Tibial artery (tissue), 4 donors: ENCODE measurements around the gene PDE4B.

Source experiments
- DNase-seq, 2 donors: peaks; one replicate each; pipeline ENCODE4 v3.0.0-alpha.2; 2019
- H3K27ac ChIP-seq, 2 donors: fragments of 200-600 bp; sonication (generic) in 1 of 2; 1 replicate in 1 of 2; 2 replicates in 1 of 2; pipeline ENCODE4 v1.5.1; 2018 to 2019; ENCODE audit warnings: mild to moderate bottlenecking in 1 of 2
- H3K27me3 ChIP-seq, 2 donors: fragments of 200-600 bp; sonication (generic) in 1 of 2; one replicate each; pipeline versions ENCODE4 v1.5.1 to v1.6.0; 2016 to 2019
- H3K36me3 ChIP-seq, 3 donors: fragments of 200-600 bp; sonication (generic) in 2 of 3; one replicate each; pipeline ENCODE4 v1.5.1; 2016 to 2019; ENCODE audit warnings: mild to moderate bottlenecking in 2 of 3
- H3K4me1 ChIP-seq, 4 donors: fragments of 200-600 bp; sonication (generic) in 2 of 4; 1 replicate in 3 of 4; 2 replicates in 1 of 4; pipeline ENCODE4 v1.5.1; 2016 to 2019
- H3K4me3 ChIP-seq, 2 donors: fragments of 200-600 bp; sonication (generic) in 1 of 2; 1 replicate in 1 of 2; 2 replicates in 1 of 2; pipeline ENCODE4 v1.5.1; 2018 to 2019; ENCODE audit warnings: mild to moderate bottlenecking in 2 of 2
- H3K9me3 ChIP-seq, 3 donors: fragments of 200-600 bp; sonication (generic) in 1 of 3; one replicate each; pipeline ENCODE4 v1.5.1; 2016 to 2019
- intact Hi-C: fragments of 100-400 bp; cut with DNase I; formaldehyde crosslinking; loops from one replicate; pipeline ENCODE4 v1.15.0; 2023; ENCODE audit warnings: low total_unique reads
- TF ChIP-seq, protein P1 (sequence below), 2 experiments: fragments of 200-600 bp in 1 of 2; fragments of 450-650 bp in 1 of 2; IDR thresholded peaks; one replicate each; pipeline ENCODE4 v1.5.1; 2017 to 2019; ENCODE audit warnings: antibody characterized with exemption in 2 of 2, mild to moderate bottlenecking in 1 of 2, moderate library complexity in 1 of 2

Gene PDE4B

DNA sequence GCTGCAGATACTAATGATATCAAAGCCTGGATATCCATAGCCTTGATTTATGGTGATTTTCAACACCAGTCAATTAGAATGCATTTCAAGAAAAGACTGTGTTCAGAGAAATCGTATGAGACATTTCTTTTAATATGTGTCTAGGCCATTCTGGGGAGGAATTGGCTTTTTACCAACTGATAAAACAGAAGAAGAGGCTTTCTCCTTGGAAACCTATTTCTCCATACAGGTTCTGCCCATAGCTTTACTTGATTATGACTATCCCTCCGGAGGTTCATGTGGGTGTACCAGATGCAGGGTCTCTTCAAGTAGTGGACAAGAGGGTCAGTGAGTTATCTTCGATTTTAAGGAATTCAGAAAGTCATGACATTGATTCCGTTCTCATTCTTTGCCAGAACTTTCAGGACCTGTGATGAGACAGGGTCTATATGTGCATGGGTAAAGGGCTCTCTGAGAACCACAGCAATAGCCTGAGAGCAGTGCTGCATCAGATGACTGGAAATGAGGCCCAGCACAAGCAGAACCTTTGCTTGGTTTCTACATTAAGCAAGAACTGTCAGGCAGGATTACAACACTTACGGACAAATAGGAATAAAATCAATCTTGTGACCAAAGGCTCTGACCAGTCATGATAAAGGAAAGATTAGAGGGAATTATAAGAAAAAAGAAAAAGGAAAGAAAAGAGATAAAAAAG, 477.6 kb downstream of the PDE4B start:
- TF ChIP-seq, protein P1, sequence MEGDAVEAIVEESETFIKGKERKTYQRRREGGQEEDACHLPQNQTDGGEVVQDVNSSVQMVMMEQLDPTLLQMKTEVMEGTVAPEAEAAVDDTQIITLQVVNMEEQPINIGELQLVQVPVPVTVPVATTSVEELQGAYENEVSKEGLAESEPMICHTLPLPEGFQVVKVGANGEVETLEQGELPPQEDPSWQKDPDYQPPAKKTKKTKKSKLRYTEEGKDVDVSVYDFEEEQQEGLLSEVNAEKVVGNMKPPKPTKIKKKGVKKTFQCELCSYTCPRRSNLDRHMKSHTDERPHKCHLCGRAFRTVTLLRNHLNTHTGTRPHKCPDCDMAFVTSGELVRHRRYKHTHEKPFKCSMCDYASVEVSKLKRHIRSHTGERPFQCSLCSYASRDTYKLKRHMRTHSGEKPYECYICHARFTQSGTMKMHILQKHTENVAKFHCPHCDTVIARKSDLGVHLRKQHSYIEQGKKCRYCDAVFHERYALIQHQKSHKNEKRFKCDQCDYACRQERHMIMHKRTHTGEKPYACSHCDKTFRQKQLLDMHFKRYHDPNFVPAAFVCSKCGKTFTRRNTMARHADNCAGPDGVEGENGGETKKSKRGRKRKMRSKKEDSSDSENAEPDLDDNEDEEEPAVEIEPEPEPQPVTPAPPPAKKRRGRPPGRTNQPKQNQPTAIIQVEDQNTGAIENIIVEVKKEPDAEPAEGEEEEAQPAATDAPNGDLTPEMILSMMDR (IDR thresholded peaks at IDR 0.05) = no peak
- Histone ChIP-seq H3K4me3 (no peak overlapping the region), H3K27ac (peak overlapping the region; percentile 67 to 79), H3K4me1 (peaks cover 0 to 54% (median 30%) of the 10 kb centered on the region in 4 donors), H3K36me3 (no peaks in the 10 kb centered on the region), H3K27me3 (no peaks in the 10 kb centered on the region), H3K9me3 (no peaks in the 10 kb centered on the region)
- intact Hi-C loops = no loop called here
- peak in 1 of 2 donors; percentile 61 for DNase-seq

DNA sequence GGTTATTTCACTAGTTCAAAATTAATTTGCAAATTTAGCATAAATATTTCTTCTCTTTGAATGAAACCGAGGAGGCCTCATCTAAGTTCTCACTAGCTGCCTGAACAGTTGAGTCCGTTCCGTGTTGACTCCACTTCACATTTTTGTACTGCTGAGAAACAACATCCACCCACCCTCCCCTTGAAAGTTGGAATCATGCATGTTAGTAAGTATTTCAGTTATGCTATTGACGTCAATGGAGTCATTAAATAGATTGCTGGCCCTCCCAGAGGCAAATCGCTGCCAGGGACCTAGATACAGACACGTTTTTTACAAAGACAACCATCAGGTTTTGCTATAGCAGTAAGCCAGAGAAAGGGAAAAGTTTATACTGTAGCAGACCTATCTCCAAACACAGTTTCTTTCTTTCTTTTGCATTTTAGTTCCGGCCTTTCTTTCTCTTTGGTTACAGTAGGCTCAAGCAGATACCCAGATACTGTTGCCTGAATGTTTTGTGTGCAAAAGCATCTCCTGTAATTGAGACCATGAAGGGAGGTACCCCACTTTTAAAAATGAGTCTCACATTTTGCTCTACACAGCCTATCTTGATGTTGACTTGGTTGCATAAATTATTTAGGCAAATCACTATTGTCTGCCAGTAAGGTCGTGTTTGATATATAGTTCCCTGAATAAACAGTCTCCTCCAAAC, 478.7 kb downstream of the PDE4B start:
- TF ChIP-seq, protein P1 (IDR thresholded peaks at IDR 0.05) = no peak
- no peaks in the 10 kb centered on the region for H3K27me3 ChIP-seq
- no peaks in the 10 kb centered on the region for H3K36me3 ChIP-seq
- H3K27ac ChIP-seq = peak overlapping the region; percentile 79 to 82
- intact Hi-C loops = no loop called here
- peaks cover 0 to 64% (median 39%) of the 10 kb centered on the region in 4 donors for H3K4me1 ChIP-seq
- no peaks in the 10 kb centered on the region for H3K9me3 ChIP-seq
- peak; percentile 87 to 92 for DNase-seq
- peak overlapping the region; percentile 14 to 19 for H3K4me3 ChIP-seq

DNA sequence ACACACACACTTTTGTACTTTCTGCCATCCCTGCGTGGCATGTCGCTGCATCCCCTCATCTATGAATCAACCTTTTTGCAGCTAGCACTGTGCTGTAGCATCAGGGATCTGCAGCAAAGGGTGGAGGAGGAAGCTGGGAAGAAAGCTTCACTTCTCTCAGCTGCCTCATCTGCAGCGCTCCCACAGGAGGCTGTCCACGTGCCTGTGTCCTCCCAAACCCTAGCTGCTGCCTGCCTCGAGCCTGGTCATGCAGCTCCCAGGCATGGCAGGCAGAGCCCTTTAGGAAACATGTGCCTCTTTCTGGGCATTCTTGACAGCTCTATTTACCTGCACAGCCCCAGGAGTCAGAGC, 479.2 kb downstream of the PDE4B start:
- DNase-seq = peak; percentile 60 to 84
- no peaks in the 10 kb centered on the region for H3K27me3 ChIP-seq
- H3K36me3 ChIP-seq = no peaks in the 10 kb centered on the region
- peak overlapping the region; percentile 14 to 19 for H3K4me3 ChIP-seq
- intact Hi-C loops = no loop called here
- H3K9me3 ChIP-seq = no peaks in the 10 kb centered on the region
- TF ChIP-seq, protein P1 (IDR thresholded peaks at IDR 0.05) = no peak
- peak overlapping the region; percentile 79 to 82 for H3K27ac ChIP-seq
- H3K4me1 ChIP-seq = peaks cover 0 to 64% (median 39%) of the 10 kb centered on the region in 4 donors

DNA sequence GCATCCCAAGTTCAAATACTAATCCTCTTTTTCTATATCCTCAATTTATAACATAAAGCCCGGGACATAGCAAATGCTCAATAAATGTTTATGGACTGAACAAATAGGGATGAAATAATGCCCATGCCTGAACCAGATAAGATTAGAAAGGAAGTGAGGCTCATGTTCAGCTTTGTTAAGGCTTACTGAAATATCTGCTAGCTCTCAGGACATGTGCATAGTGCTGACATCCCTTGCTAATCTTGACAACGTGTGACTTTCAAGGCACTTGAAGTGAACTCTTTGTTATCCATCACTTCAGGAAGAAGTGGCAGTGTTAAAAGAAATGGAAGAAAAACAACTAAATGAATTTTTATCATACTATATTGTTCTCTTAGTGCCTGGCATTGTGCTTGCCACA, 481.0 kb downstream of the PDE4B start:
- H3K9me3 ChIP-seq = no peaks in the 10 kb centered on the region
- H3K4me3 ChIP-seq = no peak overlapping the region
- no peak for DNase-seq
- no peaks in the 10 kb centered on the region for H3K27me3 ChIP-seq
- intact Hi-C loops = no loop called here
- H3K27ac ChIP-seq = peak overlapping the region; percentile 79 to 82
- TF ChIP-seq, protein P1 (IDR thresholded peaks at IDR 0.05) = no peak
- no peaks in the 10 kb centered on the region for H3K36me3 ChIP-seq
- H3K4me1 ChIP-seq = peaks cover 0 to 65% (median 48%) of the 10 kb centered on the region in 4 donors

DNA sequence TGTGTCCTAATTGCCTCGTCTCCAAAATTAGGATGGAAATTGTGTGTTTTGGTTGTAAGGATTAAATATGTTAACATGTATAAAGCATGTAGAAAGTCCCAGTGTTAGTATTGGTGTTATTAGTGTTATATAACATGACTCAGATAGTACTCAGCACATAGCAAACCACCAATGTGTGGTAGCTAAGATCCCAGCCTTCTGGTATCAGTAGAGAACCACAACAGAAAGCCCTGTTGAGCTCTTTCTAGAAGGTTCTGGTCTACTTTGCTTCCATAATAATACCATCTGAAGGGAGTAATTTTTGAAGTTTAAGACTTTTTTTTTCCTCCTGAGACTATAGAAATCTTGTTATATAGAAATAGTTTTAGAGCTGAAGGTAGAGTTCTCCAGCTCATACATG, 481.9 kb downstream of the PDE4B start:
- H3K4me3 ChIP-seq = no peak overlapping the region
- TF ChIP-seq, protein P1 (IDR thresholded peaks at IDR 0.05) = no peak
- peaks cover 0 to 60% (median 49%) of the 10 kb centered on the region in 4 donors for H3K4me1 ChIP-seq
- no peaks in the 10 kb centered on the region for H3K27me3 ChIP-seq
- no peaks in the 10 kb centered on the region for H3K36me3 ChIP-seq
- no peaks in the 10 kb centered on the region for H3K9me3 ChIP-seq
- DNase-seq = no peak
- peak overlapping the region; percentile 79 to 82 for H3K27ac ChIP-seq
- intact Hi-C loops = no loop called here
